GM12891 (cell line): ENCODE data around the gene SPOUT1.

Experiments used
- DNase-seq: peaks from one replicate; pipeline ENCODE4 v3.0.0; 2011; ENCODE audit warnings: low spot score; ENCODE audit not compliant: insufficient read length
- FAIRE-seq: peaks from 2 replicates; lab custom pipeline; 2011; peaks lifted over from hg19 to GRCh38; lab: Jason Lieb, UNC
- PAX5 ChIP-seq: IDR thresholded peaks from 2 replicates; pipeline ENCODE4 v1.6.1; 2011; ENCODE audit warnings: low read length, moderate library complexity, mild to moderate bottlenecking; ENCODE audit not compliant: insufficient read depth, severe bottlenecking
- POLR2A ChIP-seq: IDR thresholded peaks from 2 replicates; pipeline ENCODE4 v1.6.1; 2011; ENCODE audit warnings: low read depth, low read length, control low read depth
- POLR2AphosphoS5 ChIP-seq: IDR thresholded peaks from 2 replicates; pipeline ENCODE4 v1.6.1; 2011; ENCODE audit warnings: low read depth, low read length, control low read depth
- POU2F2 ChIP-seq: IDR thresholded peaks from 2 replicates; pipeline ENCODE4 v1.6.1; 2011; ENCODE audit warnings: low read depth, mild to moderate bottlenecking, control low read depth, low read length, moderate library complexity
- SPI1 ChIP-seq: IDR thresholded peaks from 2 replicates; pipeline ENCODE4 v1.6.1; 2011; ENCODE audit warnings: low read depth, low read length, control low read depth
- TAF1 ChIP-seq: IDR thresholded peaks from 2 replicates; pipeline ENCODE4 v1.6.1; 2011; ENCODE audit warnings: low read depth, low read length, control low read depth

SPOUT1 gene

GRCh38 chr9:128820665-128821583 is 8.7 kb downstream of the SPOUT1 start:
- TF ChIP-seq SPI1 (no peak), POLR2A (peak; percentile 29; the same call in 1 of the 2 replicates)
- FAIRE-seq (no peak), DNase-seq (no peak)

DNA sequence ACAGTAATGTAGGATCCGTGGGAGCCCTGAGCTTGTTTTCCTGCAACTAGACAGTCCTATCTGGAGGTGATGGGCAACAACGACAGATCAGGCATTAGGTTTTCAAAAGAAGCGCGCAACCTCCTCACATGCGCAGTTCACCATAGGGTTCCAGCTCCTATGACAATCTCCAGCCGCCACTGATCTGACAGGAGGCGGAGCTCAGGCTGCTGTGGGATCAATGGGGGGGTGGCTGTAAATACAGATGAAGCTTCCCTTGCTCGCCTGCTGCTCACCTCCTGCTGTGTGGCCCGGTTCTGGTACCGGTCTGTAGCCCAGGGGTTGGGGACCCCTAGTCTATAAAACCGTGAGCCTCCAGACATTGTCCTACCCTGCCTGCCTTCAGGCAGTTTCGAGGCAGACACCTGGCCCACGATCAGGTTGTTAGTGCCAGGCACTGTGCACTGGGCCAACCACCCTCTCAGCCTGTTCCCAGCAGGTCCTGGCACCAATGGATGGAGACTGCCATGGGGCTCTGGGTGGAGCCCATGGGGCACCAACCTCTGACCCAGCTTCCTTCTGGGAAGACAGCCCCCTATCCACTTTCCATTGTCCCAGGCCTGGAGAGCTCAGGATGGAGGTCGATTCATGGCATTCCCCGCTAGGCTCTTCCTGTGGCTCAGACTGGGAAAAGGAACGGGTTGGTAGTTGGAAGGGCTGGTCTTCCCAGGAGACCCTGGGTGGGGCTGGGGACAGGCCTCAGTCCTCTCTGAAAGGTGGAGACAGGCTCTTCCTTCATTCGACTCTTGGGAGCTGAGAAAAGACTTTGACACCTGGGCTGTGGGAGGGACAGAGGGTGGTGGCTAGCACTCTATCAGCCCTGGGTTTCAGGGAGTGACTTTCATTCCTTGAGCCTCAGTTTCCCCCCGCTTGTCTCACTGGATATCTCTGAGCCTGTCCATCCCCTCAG is 9.6 kb downstream of the SPOUT1 start:
- DNase-seq = no peak
- TF ChIP-seq POLR2AphosphoS5 = no peak; the same call in none of the 2 replicates
- TF ChIP-seq TAF1 = no peak
- TF ChIP-seq SPI1 = no peak
- no peak for TF ChIP-seq PAX5
- TF ChIP-seq POU2F2 = no peak
- TF ChIP-seq POLR2A = no peak
- peak; percentile 16 for FAIRE-seq

- TF ChIP-seq PAX5 = no peak
- no peak for TF ChIP-seq SPI1
- no peak for TF ChIP-seq POU2F2
- TF ChIP-seq TAF1 = no peak
- no peak for TF ChIP-seq POLR2A
- no peak; the same call in 1 of the 2 replicates for TF ChIP-seq POLR2AphosphoS5
- DNase-seq (peak; percentile 54), FAIRE-seq (peak; percentile 91)
Observed at GRCh38 chr9:128818839-128819715, 10.5 kb downstream of the SPOUT1 start.

DNA sequence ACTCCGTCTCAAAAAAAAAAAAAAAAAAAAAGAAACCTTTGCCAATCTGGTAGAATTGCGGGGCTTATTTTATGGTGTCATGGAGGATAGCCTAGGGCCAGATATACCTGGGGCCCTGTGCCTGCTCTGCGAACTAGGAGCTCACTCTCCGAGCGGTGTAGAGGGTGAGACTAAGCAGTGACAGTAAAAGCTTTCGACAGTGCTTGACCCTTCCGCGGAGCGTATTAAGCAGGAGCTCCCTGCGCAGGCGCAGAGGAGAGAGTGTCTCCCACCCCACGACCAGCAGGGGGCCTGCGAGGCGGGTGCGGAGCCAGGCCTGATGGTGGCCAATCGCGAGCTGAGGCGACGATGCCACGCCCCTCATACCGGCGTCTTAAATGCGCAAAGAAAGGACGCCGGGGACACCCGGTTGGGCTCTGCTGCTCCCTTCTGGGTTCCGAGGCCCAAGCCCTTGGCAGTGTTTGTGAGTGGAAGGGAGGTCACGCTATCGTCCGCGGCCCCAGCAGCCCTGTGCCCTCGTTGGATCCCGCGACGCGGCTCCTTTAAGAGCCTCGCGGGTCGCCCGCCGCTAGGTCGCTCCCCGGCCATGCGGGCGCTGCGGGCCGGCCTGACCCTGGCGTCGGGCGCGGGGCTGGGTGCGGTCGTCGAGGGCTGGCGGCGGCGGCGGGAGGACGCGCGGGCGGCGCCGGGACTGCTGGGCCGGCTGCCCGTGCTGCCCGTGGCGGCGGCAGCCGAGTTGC is 11.3 kb downstream of the SPOUT1 start, which contains the start of gene ENDOG:
ENDOG (plus strand) TSS at position 402 of the 740 bp plus-strand sequence; CDS start at position 587, 185 bp downstream.
- peak; percentile 99 for DNase-seq
- TF ChIP-seq SPI1 (no peak), POLR2A (peak; percentile 77; the same call in 1 of the 2 replicates), TAF1 (peak; percentile 71; the same call in 1 of the 2 replicates), POLR2AphosphoS5 (peak; percentile 80), POU2F2 (peak; percentile 68), PAX5 (no peak)
- FAIRE-seq = peak; percentile 98

DNA sequence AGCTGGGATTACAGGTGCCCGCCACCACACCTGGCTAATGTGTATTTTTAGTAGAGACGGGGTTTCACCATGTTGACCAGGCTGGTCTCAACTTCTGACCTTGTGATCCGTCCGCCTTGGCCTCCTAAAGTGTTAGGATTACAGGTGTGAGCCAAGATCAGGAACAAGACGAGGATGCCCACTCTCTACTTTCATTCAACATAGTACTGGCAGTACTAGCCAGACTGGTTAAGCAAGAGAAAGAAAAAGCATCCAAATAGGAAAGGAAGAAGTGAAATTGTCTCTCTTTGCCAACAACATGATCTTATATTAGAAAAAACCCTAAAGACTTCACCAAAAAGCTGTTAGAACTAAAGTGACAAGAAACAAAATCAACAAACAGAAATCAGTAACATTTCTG is 18.7 kb downstream of the SPOUT1 start:
- DNase-seq (no peak), FAIRE-seq (peak; percentile 5)
- TF ChIP-seq SPI1 (no peak), POU2F2 (no peak), TAF1 (no peak), POLR2A (no peak), POLR2AphosphoS5 (no peak), PAX5 (no peak)

DNA sequence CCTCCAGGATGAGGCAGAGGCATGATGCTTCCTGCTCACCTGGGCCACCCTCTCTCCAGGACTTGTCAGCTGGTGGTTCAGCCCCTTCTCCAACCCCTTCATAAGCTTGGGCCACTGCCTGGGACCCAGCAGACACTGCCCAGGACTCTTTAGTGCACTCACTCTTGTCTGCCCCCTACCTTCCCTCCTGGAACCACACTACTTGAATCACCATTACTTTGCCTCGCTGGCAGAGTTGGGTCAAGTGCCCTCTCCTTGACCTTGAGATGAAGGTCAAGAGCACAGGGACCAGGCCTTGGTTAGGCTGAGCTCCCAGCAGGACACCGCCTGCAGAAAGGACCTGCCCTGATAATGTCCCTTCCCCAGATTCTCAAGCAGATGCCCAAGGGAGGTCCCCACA is 19.8 kb downstream of the SPOUT1 start:
- FAIRE-seq = no peak
- TF ChIP-seq TAF1 = no peak
- TF ChIP-seq POLR2A = no peak
- TF ChIP-seq PAX5 = no peak
- TF ChIP-seq SPI1 = no peak
- no peak for TF ChIP-seq POU2F2
- no peak for TF ChIP-seq POLR2AphosphoS5

GRCh38 chr9:128809036-128809599 is 20.5 kb downstream of the SPOUT1 start:
- DNase-seq (no peak), FAIRE-seq (no peak)
- TF ChIP-seq TAF1 (no peak), PAX5 (no peak), POLR2AphosphoS5 (no peak), SPI1 (no peak), POLR2A (no peak), POU2F2 (no peak)

More for the DNA sequence above, 19.8 kb downstream of the SPOUT1 start:
- no peak for DNase-seq

DNA sequence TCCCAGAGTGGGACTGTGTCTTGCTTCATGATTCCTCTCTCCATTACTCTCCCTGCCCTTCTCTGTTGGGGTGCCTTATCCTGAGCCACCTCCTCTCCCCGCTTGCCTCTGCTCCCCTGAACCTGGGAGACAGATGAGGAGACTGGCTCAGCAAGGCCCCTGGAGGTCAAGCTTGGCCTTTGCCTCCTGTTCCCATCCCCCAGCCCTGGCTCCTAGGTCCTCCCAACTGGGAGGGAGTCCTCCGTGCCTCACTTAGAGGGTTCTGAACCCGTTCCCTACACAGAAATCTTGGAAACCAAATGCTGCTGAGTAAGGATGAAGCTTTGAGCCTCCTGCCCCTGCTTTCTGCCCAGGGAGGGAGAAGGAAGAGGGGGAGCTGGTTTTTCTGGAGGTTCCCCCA is 21.1 kb downstream of the SPOUT1 start:
- no peak for FAIRE-seq
- TF ChIP-seq PAX5 (no peak), POLR2A (no peak), SPI1 (no peak), TAF1 (no peak), POU2F2 (no peak), POLR2AphosphoS5 (no peak)
- DNase-seq = no peak
